Measurements from ENCODE around the gene SARS1. TPM values are rescaled to one million over a fixed set of nuclear protein-coding genes. Genes with fewer than 3 reads are reported as not detected.

SARS1 gene
- total RNA-seq, 1 donor from 2014 or later = 134 TPM

DNA sequence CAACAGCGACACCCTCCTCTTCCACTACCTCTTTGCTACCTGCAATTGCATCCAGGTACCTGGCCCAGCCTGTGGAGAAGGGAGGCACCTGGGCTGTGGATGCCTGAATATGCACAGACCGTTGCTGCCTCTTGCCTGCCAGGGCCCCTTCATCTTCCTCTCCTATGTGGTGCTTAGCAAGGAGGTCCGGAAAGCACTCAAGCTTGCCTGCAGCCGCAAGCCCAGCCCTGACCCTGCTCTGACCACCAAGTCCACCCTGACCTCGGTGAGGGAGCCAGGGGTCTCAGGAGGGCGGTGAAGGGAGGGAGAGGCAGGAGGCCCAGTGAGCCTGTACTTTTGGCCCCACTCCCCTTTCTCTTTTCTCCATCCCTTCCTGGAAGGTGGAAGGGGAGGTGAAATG, 57.7 kb downstream of the SARS1 start:
- intact Hi-C loops (cut with DNase I) = no loop called here
- TF ChIP-seq, protein P1, sequence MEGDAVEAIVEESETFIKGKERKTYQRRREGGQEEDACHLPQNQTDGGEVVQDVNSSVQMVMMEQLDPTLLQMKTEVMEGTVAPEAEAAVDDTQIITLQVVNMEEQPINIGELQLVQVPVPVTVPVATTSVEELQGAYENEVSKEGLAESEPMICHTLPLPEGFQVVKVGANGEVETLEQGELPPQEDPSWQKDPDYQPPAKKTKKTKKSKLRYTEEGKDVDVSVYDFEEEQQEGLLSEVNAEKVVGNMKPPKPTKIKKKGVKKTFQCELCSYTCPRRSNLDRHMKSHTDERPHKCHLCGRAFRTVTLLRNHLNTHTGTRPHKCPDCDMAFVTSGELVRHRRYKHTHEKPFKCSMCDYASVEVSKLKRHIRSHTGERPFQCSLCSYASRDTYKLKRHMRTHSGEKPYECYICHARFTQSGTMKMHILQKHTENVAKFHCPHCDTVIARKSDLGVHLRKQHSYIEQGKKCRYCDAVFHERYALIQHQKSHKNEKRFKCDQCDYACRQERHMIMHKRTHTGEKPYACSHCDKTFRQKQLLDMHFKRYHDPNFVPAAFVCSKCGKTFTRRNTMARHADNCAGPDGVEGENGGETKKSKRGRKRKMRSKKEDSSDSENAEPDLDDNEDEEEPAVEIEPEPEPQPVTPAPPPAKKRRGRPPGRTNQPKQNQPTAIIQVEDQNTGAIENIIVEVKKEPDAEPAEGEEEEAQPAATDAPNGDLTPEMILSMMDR (IDR thresholded peaks at IDR 0.05) = no peak
- no peaks in the 10 kb centered on the region for H3K4me1 ChIP-seq
- DNase-seq (ENCODE audit: low spot score in 2 of 2) = no peak
- H3K36me3 ChIP-seq = peaks cover 4 to 5% of the 10 kb centered on the region in 2 donors
- H3K9me3 ChIP-seq = no peaks in the 10 kb centered on the region
- no peaks in the 10 kb centered on the region for H3K27me3 ChIP-seq
- no peak overlapping the region for H3K4me3 ChIP-seq
- H3K27ac ChIP-seq = no peak overlapping the region

DNA sequence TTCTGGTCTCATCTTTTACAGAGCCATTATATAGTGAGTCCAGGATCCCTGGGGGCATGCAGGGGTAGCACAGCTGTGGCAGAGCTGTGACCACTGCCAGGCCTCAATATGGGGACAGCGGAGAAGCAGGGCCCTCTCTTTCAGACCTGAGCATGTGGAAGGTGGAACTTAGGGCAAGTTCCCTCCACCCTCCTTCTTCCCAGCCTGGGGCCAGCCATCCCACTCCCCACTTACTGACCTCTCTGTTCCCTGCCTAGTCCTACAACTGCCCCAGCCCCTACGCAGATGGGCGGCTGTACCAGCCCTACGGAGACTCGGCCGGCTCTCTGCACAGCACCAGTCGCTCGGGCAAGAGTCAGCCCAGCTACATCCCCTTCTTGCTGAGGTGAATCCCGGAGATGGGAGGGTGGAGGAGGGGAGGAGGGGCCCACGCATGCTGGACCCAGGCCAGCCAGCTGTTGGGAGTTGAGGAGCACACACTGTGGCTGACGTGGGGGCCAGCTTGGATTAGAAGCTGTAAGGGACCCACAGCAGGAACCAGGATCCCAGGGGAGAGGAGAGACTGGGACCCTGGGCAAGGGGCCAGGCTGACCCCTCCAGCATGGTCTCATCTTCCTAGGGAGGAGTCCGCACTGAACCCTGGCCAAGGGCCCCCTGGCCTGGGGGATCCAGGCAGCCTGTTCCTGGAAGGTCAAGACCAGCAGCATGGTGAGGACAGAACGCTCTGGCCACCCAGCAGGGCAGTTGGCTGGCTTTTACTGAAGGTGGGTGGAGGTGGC, 58.5 kb downstream of the SARS1 start:
- TF ChIP-seq, protein P1 (IDR thresholded peaks at IDR 0.05) = no peak
- H3K27ac ChIP-seq = no peak overlapping the region
- intact Hi-C loops (cut with DNase I) = no loop called here
- no peaks in the 10 kb centered on the region for H3K27me3 ChIP-seq
- peaks cover 0 to under 1% of the 10 kb centered on the region in 2 donors for H3K4me1 ChIP-seq
- peaks cover 4 to 5% of the 10 kb centered on the region in 2 donors for H3K36me3 ChIP-seq
- DNase-seq (ENCODE audit: low spot score in 2 of 2) = no peak
- no peak overlapping the region for H3K4me3 ChIP-seq
- H3K9me3 ChIP-seq = no peaks in the 10 kb centered on the region

DNA sequence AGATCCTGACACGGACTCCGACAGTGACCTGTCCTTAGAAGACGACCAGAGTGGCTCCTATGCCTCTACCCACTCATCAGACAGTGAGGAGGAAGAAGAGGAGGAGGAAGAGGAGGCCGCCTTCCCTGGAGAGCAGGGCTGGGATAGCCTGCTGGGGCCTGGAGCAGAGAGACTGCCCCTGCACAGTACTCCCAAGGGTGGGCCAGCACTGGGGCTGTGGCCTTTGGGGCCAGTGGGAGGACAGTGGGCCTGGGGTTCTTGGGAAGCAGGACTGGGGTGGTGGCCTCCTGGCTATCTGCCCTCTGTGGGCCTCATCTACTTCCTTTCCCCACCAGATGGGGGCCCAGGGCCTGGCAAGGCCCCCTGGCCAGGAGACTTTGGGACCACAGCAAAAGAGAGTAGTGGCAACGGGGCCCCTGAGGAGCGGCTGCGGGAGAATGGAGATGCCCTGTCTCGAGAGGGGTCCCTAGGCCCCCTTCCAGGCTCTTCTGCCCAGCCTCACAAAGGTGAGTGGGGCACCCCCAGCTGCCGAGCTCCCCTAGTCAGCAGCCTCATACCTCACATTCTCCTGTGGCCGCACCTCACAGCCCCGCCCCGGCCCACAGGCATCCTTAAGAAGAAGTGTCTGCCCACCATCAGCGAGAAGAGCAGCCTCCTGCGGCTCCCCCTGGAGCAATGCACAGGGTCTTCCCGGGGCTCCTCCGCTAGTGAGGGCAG, 59.3 kb downstream of the SARS1 start:
- Histone ChIP-seq H3K27me3 (no peaks in the 10 kb centered on the region), H3K4me1 (peaks cover 0 to 2% of the 10 kb centered on the region in 2 donors), H3K27ac (no peak overlapping the region), H3K4me3 (no peak overlapping the region), H3K36me3 (peaks cover 4 to 5% of the 10 kb centered on the region in 2 donors), H3K9me3 (no peaks in the 10 kb centered on the region)
- TF ChIP-seq, protein P1 (IDR thresholded peaks at IDR 0.05) = no peak
- intact Hi-C loops (cut with DNase I) = no loop called here
- DNase-seq (ENCODE audit: low spot score in 2 of 2) = no peak

DNA sequence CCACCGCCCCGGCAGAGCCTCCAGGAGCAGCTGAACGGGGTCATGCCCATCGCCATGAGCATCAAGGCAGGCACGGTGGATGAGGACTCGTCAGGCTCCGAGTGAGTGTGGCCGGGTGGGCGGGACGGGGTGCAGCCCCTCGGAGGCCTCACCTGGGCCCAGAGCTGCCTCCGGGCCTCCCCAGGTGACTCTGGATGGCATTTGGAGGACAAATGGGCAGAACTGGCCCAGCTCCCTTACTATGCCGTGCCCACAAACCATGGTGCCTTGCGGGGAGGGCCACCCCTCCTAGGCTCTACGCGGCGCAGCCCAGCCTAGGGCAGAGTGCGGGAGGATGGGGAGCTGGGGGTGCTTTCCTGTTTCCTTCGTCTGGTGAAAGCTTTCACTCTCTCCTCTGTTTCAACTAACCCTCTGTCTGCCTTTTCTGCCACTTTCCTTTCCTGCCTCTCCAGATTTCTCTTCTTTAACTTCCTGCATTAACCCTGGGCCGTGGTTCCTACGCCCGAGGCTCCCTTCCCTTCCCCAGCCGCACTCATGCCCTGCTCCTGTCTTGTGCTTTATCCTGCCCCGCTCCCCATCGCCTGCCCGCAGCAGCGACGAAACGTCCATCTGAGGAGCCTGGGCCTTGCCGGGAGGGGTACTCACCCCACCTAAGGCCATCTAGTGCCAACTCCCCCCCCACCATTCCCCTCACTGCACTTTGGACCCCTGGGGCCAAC, 60.0 kb downstream of the SARS1 start:
- Histone ChIP-seq H3K4me1 (peaks cover 0 to 2% of the 10 kb centered on the region in 2 donors), H3K36me3 (peaks cover 4 to 5% of the 10 kb centered on the region in 2 donors), H3K27ac (no peak overlapping the region), H3K9me3 (no peaks in the 10 kb centered on the region), H3K4me3 (no peak overlapping the region), H3K27me3 (no peaks in the 10 kb centered on the region)
- intact Hi-C loops (cut with DNase I) = no loop called here
- TF ChIP-seq, protein P1 (IDR thresholded peaks at IDR 0.05) = no peak
- DNase-seq (ENCODE audit: low spot score in 2 of 2) = no peak

DNA sequence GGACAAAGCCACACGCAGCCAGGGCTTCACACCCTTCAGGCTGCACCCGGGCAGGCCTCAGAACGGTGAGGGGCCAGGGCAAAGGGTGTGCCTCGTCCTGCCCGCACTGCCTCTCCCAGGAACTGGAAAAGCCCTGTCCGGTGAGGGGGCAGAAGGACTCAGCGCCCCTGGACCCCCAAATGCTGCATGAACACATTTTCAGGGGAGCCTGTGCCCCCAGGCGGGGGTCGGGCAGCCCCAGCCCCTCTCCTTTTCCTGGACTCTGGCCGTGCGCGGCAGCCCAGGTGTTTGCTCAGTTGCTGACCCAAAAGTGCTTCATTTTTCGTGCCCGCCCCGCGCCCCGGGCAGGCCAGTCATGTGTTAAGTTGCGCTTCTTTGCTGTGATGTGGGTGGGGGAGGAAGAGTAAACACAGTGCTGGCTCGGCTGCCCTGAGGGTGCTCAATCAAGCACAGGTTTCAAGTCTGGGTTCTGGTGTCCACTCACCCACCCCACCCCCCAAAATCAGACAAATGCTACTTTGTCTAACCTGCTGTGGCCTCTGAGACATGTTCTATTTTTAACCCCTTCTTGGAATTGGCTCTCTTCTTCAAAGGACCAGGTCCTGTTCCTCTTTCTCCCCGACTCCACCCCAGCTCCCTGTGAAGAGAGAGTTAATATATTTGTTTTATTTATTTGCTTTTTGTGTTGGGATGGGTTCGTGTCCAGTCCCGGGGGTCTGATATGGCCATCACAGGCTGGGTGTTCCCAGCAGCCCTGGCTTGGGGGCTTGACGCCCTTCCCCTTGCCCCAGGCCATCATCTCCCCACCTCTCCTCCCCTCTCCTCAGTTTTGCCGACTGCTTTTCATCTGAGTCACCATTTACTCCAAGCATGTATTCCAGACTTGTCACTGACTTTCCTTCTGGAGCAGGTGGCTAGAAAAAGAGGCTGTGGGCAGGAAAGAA, 61.1 kb downstream of the SARS1 start:
- H3K4me3 ChIP-seq = no peak overlapping the region
- H3K4me1 ChIP-seq = peaks cover 0 to 2% of the 10 kb centered on the region in 2 donors
- H3K9me3 ChIP-seq = no peaks in the 10 kb centered on the region
- TF ChIP-seq, protein P1 (IDR thresholded peaks at IDR 0.05) = no peak
- no peak for DNase-seq (ENCODE audit: low spot score in 2 of 2)
- H3K36me3 ChIP-seq = peaks cover 0 to under 1% of the 10 kb centered on the region in 2 donors
- intact Hi-C loops (cut with DNase I) = loop anchor here (5.0 kb wide), 1 partner anchor 257 kb away; no protein-coding TSS in a partner anchor
- H3K27me3 ChIP-seq = no peaks in the 10 kb centered on the region
- no peak overlapping the region for H3K27ac ChIP-seq

Measured in ascending aorta (tissue), 2 donors.